ENCODE data around the gene IL4I1. TPM values are rescaled to one million over a fixed set of nuclear protein-coding genes. Genes with fewer than 3 reads are reported as not detected.

IL4I1 gene
- total and polyA plus RNA-seq, 2 of the 8 experiments (the other 6 are each of a cell fraction or from before 2014, with no cell fraction given) = 0.41 to 0.76 TPM

DNA sequence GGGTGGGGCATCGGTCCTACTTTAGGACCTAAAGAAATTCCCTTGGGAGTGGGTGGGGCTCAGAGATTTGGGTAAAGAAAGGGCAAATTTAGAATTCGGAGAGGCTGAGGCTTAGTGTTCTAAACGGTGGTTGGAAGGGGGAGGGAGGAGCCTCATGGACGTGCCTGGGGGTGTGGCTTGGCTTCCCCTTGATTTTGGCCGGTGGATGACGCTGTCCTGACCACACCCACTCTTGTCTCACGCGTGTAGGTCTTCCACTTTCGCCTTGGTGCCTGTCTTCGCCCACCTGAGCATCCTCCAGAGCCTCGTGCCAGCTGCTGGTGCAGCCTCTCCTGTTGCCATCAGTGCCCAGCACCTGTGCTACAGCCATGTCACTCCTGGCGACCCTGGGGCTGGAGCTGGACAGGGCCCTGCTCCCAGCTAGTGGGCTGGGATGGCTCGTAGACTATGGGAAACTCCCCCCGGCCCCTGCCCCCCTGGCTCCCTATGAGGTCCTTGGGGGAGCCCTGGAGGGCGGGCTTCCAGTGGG is 33.9 kb upstream of the IL4I1 start (continued):
- TF ChIP-seq CEBPB (IDR thresholded peaks at IDR 0.05; ENCODE audit: low read depth, low read length) (no peak), CHD1 (IDR thresholded peaks at IDR 0.05; ENCODE audit: low read depth, low read length) (no peak), MAFK (IDR thresholded peaks at IDR 0.05; ENCODE audit: low read depth, low read length) (no peak), SIRT6 (IDR thresholded peaks at IDR 0.05; ENCODE audit: low read length) (no peak), EGR1 (IDR thresholded peaks at IDR 0.05; ENCODE audit: borderline replicate concordance, low read depth, low read length) (no peak), CREB1 (IDR thresholded peaks at IDR 0.05) (no peak; the same call in 1 of the 2 replicates), KDM1A (IDR thresholded peaks at IDR 0.05; ENCODE audit: borderline replicate concordance, low read length) (no peak), CTBP2 (IDR thresholded peaks at IDR 0.05; ENCODE audit: borderline replicate concordance, insufficient read depth, insufficient read length, low read length) (no peak), RNF2 (IDR thresholded peaks at IDR 0.05; ENCODE audit: borderline replicate concordance, low read depth, low read length, missing control alignments, poor library complexity, severe bottlenecking) (no peak)

Data from H1 (cell line).